ENCODE measurements around the gene DYTN.
"Not testable (repeated sequence)": the region's sequence is repeated elsewhere in the genome, so short reads cannot be mapped to it uniquely, and the experiment has no call there.

- TF ChIP-seq CTCF, POLR2A (IDR thresholded peaks at IDR 0.05): not testable (repeated sequence)
Observed at GRCh38 chr2:206715183-206715582, 3.0 kb downstream of the DYTN start.

Data from lower leg skin (tissue), 3 donors.